GM18951 (cell line): ENCODE measurements around the gene BOD1L1.

Source experiments
- POLR2A ChIP-seq: IDR thresholded peaks from 4 replicates; pipeline ENCODE4 v1.6.1; 2011; ENCODE audit warnings: mild to moderate bottlenecking; ENCODE audit not compliant: insufficient read length, insufficient read depth; ENCODE audit errors: extremely low read depth
- in situ Hi-C: fragments of 300-500 bp; cut with MboI; formaldehyde crosslinking; loops from one replicate; pipeline ENCODE4 v1.12.0; 2022; ENCODE audit warnings: low sequenced_read_pairs, mixed read lengths, inconsistent platforms; ENCODE audit not compliant: unreplicated experiment

The BOD1L1 gene

DNA sequence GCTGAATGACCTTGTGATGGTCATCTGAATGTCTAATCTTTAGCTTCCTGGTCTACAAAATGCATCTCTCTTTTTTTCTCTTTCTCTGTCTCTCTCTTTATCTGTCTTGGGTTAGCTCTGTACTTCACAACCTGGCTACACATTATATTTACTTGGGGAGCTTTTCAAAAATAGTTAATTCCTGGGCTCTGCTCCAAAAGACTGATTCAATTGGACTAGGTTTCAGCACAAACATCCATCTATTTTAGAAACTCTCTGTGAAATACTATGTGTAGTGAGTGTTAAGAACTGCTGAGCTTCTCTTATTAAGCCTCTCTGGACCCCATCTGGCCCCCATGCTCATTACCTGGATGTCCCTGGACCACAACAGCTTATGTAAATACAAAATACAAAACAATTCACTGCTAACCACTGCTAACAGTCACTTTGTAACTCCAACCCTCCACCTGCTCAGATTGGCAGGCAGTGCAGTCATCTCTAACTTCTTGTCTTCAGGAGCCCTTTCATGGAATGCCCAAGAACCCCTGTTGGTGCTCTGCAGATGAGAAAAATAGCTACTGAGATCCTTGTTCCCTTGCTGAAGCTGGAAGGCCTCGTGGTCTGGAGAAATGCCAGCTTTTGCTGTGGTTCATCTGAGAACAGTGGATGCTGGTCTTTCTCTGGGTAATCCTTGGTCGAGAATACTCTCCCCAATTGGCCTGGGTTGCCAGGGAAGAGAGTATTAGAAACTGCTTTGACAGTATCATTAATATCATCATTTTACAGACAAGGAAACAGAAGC lies 14.8 kb upstream of the BOD1L1 start:
- no peak for TF ChIP-seq POLR2A
- in situ Hi-C loops, result no loop called here

DNA sequence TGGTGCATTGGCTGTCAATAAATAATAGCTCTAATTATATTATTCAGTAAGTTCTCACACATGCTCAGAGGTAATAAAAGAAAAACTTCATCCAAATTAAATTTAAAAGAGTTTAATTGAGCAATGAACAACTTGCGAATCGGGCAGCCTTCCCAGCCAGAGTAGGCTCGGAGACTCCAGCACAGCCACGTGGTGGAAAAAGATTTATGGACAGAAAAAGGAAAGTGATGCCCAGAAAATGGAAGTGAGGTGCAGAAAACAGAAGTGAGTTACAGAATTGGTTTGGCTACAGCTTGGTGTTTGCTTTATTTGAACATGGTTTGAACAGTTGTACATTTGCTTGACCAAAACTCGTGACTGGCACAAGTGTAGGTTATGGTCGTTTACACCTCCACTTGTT lies 13.6 kb upstream of the BOD1L1 start:
- in situ Hi-C loops, result no loop called here
- no peak for TF ChIP-seq POLR2A

DNA sequence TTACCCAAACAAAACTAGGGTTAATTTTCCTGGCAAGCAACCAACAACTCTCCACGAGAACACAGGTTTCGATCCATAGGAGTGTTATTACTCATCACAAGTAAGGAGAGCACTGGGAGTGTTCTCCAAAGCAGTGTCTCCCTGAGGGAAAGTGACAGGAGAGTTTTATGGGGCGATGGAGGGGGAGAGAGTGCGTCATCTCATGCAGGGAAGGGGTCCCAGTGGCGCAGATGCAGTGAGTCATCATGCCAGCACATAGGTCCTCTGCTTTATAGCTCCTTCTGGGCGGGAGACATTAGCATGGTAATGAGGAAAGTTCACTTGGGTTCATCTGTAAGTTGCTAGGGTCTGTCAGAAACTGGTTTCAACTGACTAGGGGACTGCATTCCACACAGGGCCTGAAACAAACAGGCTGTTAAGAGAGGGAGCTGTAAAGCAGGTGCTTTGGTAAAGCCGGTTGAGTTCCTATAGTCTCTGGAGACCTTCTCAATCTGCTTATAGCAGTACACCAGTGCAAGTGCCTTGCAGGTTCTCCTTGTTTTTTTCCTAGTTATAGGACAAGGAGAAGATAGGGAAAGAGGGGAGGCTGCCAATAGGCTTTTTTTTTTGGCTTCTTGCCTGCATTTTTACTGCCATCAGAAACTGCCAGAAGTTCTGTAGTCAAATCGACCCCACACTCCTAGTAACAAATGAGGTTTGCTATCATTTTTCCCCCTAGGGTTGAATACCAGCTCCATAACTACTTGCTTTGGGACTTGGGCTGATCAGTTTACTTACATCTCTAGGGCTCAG lies 12.8 kb upstream of the BOD1L1 start:
- no peak for TF ChIP-seq POLR2A
- in situ Hi-C loops, result no loop called here

DNA sequence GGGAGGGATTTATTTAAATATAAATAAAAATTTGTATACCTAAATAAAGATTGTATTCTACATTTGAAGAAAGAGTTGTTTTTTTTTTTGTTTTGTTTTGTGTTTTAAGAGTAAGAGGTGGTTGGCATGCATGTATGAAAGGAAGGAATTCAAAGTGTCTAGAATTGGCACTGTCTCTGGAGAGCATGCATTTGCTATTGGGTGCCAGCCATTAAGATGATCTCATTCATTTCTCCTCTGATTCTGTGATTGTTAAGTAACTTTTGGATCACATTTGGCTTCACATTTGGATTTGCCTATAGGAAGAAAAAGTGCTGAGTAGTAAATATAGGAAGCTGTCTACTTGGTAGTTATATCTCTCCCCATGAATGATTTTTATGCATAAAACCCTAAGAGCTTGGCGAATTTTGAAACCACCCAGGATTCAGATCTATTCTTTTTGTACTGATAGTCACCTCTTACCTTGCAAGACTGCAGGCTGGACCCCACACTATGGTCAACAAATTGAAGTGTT lies 7.8 kb upstream of the BOD1L1 start:
- in situ Hi-C loops, result no loop called here
- no peak for TF ChIP-seq POLR2A

DNA sequence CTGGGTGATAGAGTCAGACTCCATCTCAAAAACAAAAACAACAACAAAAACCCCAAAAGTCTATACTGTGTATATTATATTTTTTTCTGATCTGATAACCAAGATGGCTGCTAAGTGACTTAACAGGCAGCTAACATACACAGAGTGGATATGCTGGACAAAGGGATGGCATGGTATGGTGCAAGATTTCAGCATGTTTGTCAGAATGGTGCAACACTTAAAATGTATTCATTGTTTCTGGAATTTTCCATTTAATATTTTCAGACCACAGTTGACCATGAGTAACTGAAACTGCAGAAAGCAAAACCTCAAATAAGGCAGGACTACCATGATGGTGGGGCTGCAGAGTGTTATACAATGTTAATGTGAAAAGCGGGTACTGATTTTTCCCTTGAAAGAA lies 6.1 kb upstream of the BOD1L1 start:
- no peak for TF ChIP-seq POLR2A

DNA sequence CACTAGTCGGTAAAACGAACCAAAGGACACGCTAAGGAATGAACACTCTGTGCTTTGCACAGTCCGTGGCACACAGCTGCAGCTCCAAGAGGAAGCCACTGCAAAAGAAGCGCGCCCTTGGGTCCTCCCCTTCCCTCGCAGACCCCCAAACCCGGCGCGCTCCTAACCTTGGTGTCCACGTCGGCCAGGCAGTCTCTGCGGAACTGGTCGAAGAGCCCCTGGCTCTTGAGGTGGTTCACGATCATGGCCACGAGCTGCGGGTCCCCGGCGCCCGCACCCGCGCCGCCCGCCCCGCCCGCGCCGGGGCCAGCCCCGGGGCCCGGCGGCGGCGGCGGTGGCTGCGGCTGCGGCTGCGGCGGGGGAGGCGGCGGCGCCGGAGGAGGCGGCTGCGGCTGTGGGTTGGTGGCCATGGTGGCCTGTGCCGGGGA lies 333 bp downstream of the BOD1L1 start:
- in situ Hi-C loops, result no loop called here
- TF ChIP-seq POLR2A, result no peak

More for the DNA sequence above, 6.1 kb upstream of the BOD1L1 start:
- in situ Hi-C loops, result no loop called here

DNA sequence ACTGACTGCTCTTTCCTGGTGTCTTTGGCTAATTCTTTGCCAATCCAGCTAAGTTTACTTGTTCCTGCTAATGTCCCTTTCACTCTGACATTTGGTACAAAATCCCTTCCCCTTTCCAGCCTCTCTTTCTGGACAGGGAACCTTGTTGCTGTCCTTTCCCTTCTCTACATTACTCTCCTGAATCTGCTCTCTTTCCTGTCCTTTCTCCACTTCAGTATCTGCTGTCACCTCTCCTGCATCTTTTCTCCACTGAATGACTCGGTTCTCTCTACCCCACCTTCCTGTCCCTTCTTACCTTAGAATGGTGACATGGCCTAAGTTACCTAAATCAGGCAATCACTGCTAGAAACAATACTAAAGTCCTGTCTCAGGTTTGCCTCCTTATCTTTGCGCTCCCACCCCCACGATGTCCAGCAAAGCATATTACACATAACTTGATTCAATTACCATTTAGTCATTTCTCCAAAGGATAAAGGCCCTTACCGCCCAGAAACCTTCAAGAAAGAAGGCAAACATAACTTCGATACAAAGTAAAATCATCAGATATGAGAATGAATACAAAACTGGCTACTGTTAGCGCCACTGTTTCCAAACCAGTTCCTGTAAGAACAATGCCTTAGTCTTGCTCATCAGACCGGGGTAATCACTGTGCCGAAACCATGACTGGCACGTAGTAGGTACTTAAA lies 890 bp downstream of the BOD1L1 start:
- in situ Hi-C loops, result no loop called here
- no peak for TF ChIP-seq POLR2A

DNA sequence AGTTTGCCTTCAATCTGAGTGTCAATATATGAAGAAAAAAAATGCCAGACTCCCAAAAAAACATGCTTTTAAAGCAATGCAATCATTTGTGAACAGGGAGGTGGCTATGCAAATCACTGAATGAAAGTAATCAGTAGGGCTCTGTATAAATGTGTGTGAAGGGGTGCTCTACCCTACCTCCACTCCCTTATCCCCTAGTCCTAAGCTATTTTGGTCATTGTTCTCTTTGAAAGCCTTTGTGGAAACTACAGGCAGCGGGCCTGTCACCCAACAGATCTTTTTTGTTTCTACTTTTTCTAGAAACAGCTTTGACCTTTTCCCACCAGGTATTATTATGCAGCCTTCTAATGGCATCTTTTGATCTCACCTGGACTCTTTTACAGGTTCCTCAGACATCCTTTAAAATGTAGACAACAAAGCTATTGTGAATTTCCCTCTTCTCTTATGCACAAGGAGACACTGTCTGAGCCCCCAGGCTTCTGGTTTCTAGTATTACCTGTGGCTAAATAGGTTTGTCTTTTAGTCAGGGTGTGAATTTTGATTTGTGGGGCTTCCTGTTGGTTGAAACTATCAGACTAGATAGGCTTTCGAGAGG lies 9.2 kb downstream of the BOD1L1 start:
- no peak for TF ChIP-seq POLR2A
- in situ Hi-C loops, result no loop called here

DNA sequence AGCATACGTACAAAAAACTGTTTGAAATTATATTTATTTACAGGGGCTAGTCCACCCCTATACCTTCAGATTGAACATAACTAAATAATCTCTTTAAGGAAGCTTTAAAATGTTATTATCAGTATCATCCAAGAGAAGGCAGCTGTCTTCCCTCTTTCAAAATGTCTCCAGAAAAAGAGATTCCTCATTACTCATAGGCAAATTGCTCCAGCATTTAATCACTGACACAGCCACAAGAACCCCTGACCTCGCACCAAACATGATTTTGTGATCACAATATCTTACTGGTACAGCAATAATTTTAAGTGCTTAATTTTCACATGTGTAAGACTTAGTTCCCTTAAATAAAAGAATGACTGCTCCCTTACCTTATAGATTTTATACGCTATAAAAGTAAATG lies 9.7 kb downstream of the BOD1L1 start:
- in situ Hi-C loops, result no loop called here

DNA sequence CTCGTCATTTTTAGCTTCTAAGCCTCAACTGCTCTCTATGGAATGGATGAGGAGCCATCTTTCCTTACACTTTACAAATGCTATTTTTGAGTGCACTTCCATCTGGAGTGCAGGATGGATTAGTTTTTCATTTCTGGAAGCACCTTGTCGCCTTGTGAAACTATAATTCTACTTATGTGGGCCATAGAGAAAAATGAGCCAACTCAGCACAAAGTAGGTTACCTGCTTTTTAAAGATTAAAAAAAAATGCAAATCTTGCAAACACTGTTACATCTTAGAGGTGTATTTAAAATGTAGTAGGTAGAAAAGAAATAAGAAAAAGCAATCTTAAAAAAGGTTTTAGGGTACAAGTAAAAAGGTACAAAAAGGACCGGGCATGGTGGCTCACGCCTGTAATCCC lies 10.9 kb downstream of the BOD1L1 start:
- in situ Hi-C loops, result no loop called here
- no peak for TF ChIP-seq POLR2A

More for the DNA sequence above, 9.7 kb downstream of the BOD1L1 start:
- no peak for TF ChIP-seq POLR2A

DNA sequence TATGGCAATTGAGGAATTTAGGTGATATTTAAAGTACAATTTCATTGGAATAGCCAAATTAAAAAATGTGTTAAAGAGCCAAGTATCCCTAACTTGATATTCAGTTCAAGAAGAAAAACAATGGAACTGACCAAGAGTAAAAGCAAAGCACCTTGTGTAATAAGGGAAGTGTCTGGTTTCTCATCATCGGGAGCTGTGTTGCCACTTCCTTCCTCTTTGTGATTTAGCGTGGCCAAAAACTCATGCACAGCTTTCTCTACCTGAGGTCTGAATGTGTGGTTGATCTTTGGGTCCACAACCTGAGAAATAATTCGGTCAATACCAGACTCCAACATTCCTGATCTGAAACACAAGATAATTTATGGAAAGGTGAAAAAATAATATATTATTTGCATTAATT lies 12.4 kb downstream of the BOD1L1 start:
- in situ Hi-C loops, result no loop called here
- TF ChIP-seq POLR2A, result no peak

DNA sequence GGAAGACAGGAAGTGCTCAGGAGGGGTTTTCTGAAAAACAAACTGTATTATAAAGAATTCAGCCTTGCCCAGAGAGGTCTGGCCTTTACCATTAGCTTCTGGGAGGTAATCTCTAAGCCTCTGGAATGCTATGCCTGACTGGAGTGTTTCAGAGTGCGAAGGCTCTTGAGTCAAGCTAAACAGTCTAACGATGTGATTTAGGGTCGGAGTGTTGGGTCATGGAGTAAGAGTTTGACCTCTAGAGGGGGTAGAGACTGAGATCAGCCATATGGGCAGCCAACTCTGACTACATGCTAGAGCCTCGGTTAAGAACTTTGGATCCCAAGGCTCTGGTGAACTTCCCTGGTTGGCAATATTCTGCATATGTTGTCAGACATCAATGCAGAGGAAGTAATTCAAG lies 15.0 kb downstream of the BOD1L1 start:
- TF ChIP-seq POLR2A, result no peak
- in situ Hi-C loops, result no loop called here
